HepG2 (cell line): ENCODE results near the gene NFKB2. TPM values are rescaled to one million over a fixed set of nuclear protein-coding genes. Genes with fewer than 3 reads are reported as not detected.

Experiments
- ATAC-seq: fragments of 200-7000 bp; cut with Tn5 transposase; 3 replicates; pipeline ENCODE4 v1.9.1; 2020; ENCODE audit warnings: mild to moderate bottlenecking, moderate library complexity
- BruUV-seq: library from RNA; stranded (reverse); fragments of 400-500 nt; replicated peaks from 2 replicates; lab custom pipeline; 2021; lab: Mats Ljungman, UMichigan
- CTCF ChIA-PET: fragments of 300-600 bp; formaldehyde crosslinking; extraction: SDS; loops from one replicate; lab custom pipeline; 2021; ENCODE audit warnings: low total read pairs, inconsistent platforms, low intra/inter-chr PET ratio; lab: Yijun Ruan, JAX
- POLR2A ChIA-PET: fragments of 350-600 bp; sonication (Branson Sonifier 250); formaldehyde crosslinking; loops from one replicate; lab custom pipeline; 2020; ENCODE audit warnings: antibody characterized with exemption, inconsistent platforms; lab: Yijun Ruan, JAX
- DNase-seq: peaks from one replicate; pipeline ENCODE4 v3.0.0-alpha.2; 2015; ENCODE audit warnings: low spot score
- FAIRE-seq: peaks from 3 replicates; lab custom pipeline; 2011; peaks lifted over from hg19 to GRCh38; lab: Jason Lieb, UNC
- H2AFZ ChIP-seq: one replicate; pipeline ENCODE4 v1.6.1; 2011; ENCODE audit warnings: low read length, inconsistent platforms
- H3K27ac ChIP-seq: fragments of 300-600 bp; 3 replicates; pipeline ENCODE4 v1.8.0; 2011; ENCODE audit warnings: mixed run types, mild to moderate bottlenecking, mixed read lengths, low read length, inconsistent platforms; ENCODE audit not compliant: insufficient read depth; ENCODE audit errors: extremely low read length
- H3K27me3 ChIP-seq, 2 experiments: fragments of 200-600 bp in 1 of 2; 2 replicates in 1 of 2; 3 replicates in 1 of 2; pipeline versions ENCODE4 v1.6.0 to v1.8.0; 2011; ENCODE audit warnings: low read length in 2 of 2, mild to moderate bottlenecking in 2 of 2, moderate library complexity in 2 of 2, inconsistent platforms in 1 of 2; ENCODE audit not compliant: insufficient read depth in 2 of 2, control insufficient read depth in 1 of 2
- H3K36me3 ChIP-seq, 2 experiments: fragments of 200-600 bp in 1 of 2; replicated peaks in 1 of 2; 2 replicates in 1 of 2; 3 replicates in 1 of 2; pipeline versions ENCODE4 v1.5.1 to v1.8.0; 2011; ENCODE audit warnings: low read length in 2 of 2, inconsistent platforms in 1 of 2; ENCODE audit not compliant: insufficient read depth in 2 of 2, control insufficient read depth in 1 of 2
- H3K4me1 ChIP-seq: 2 replicates; pipeline ENCODE4 v1.5.1; 2012; ENCODE audit warnings: low read length, inconsistent platforms; ENCODE audit not compliant: insufficient read depth
- H3K4me2 ChIP-seq: 2 replicates; pipeline ENCODE4 v1.6.0; 2011; ENCODE audit warnings: low read depth, low read length, inconsistent platforms
- H3K4me3 ChIP-seq, 3 experiments: fragments of 200-600 bp in 1 of 3; sonication (generic), shearing (Covaris generic) in 1 of 3; replicated peaks in 1 of 3; 2 replicates each; pipeline ENCODE4 v1.5.1; 2011 to 2016; ENCODE audit warnings: low read length in 3 of 3, inconsistent platforms in 2 of 3, low read depth in 2 of 3, mild to moderate bottlenecking in 2 of 3, control low read depth in 1 of 3, mixed read lengths in 1 of 3; ENCODE audit not compliant: insufficient read depth in 1 of 3
- H3K79me2 ChIP-seq: one replicate; pipeline ENCODE4 v1.6.1; 2011; ENCODE audit warnings: low read length, inconsistent platforms; ENCODE audit not compliant: insufficient read depth
- H3K9ac ChIP-seq: 2 replicates; pipeline ENCODE4 v1.6.0; 2011; ENCODE audit warnings: mild to moderate bottlenecking, low read depth, low read length, inconsistent platforms; ENCODE audit not compliant: insufficient read depth
- H3K9me3 ChIP-seq: 2 replicates; pipeline ENCODE4 v1.5.1; 2012; ENCODE audit warnings: mild to moderate bottlenecking, low read length
- H4K20me1 ChIP-seq: 2 replicates; pipeline ENCODE4 v1.6.0; 2011; ENCODE audit warnings: inconsistent platforms, mild to moderate bottlenecking, low read length, moderate library complexity; ENCODE audit not compliant: insufficient read depth
- ARID4A ChIP-seq: sonication (generic); formaldehyde crosslinking; IDR thresholded peaks from 2 replicates; pipeline ENCODE4 v1.5.0; 2020; ENCODE audit warnings: mild to moderate bottlenecking, missing genetic modification reagents, borderline replicate concordance
- CSRNP2 ChIP-seq: sonication (generic); formaldehyde crosslinking; conservative IDR thresholded peaks from 2 replicates; pipeline ENCODE4 v1.8.0; 2022; ENCODE audit warnings: low read depth, missing genetic modification reagents
- ETV6 ChIP-seq: sonication (generic); formaldehyde crosslinking; conservative IDR thresholded peaks from 2 replicates; pipeline ENCODE4 v1.4.0; 2020; ENCODE audit warnings: missing genetic modification reagents
- MAFF ChIP-seq: IDR thresholded peaks from 2 replicates; pipeline ENCODE4 v1.6.1; 2011; ENCODE audit warnings: low read depth, low read length, improper control_type of control experiment
- NFE2L1 ChIP-seq: sonication (generic); formaldehyde crosslinking; IDR thresholded peaks from 2 replicates; pipeline ENCODE4 v1.4.0; 2020; ENCODE audit warnings: missing genetic modification reagents, mild to moderate bottlenecking, borderline replicate concordance
- PHF21A ChIP-seq: sonication (generic); formaldehyde crosslinking; IDR thresholded peaks from 2 replicates; pipeline ENCODE4 v1.5.0; 2020; ENCODE audit warnings: mild to moderate bottlenecking, missing genetic modification reagents
- UBTF ChIP-seq: sonication (generic); formaldehyde crosslinking; IDR thresholded peaks from 2 replicates; pipeline ENCODE4 v1.4.0; 2020; ENCODE audit warnings: mild to moderate bottlenecking, missing genetic modification reagents
- ZIK1 ChIP-seq: sonication (generic); formaldehyde crosslinking; IDR thresholded peaks from 2 replicates; pipeline ENCODE4 v1.5.0; 2020; ENCODE audit warnings: mild to moderate bottlenecking, low read depth, missing genetic modification reagents, borderline replicate concordance
- ZNF33A ChIP-seq: sonication (generic); formaldehyde crosslinking; IDR thresholded peaks from 2 replicates; pipeline ENCODE4 v1.5.1; 2020; ENCODE audit warnings: missing genetic modification reagents, mild to moderate bottlenecking, moderate library complexity, borderline replicate concordance
- ZNF343 ChIP-seq: sonication (generic); formaldehyde crosslinking; IDR thresholded peaks from 2 replicates; pipeline ENCODE4 v1.4.0; 2020; ENCODE audit warnings: mild to moderate bottlenecking, missing genetic modification reagents
- ZNF775 ChIP-seq: sonication (generic); formaldehyde crosslinking; IDR thresholded peaks from 2 replicates; pipeline ENCODE4 v1.4.0; 2020; ENCODE audit warnings: missing genetic modification reagents, mild to moderate bottlenecking, moderate library complexity, borderline replicate concordance
- ZSCAN22 ChIP-seq: sonication (generic); formaldehyde crosslinking; IDR thresholded peaks from 2 replicates; pipeline ENCODE4 v1.4.0; 2020; ENCODE audit warnings: mild to moderate bottlenecking, missing genetic modification reagents
- WGBS: methylation state at CpG from one replicate; pipeline ENCODE4 v1.1.6; 2017; ENCODE audit warnings: low lambda C conversion rate; 5-methylcytosine and 5-hydroxymethylcytosine counted together
- in situ Hi-C: cut with HindIII; loops from 2 replicates; pipeline ENCODE4 v1.10.0; 2017; ENCODE audit warnings: low pct_unique_long_range_greater_than_20kb; ENCODE audit not compliant: extremely low pct_ligation_motif_present
- intact Hi-C: fragments of 100-400 bp; cut with micrococcal nuclease; formaldehyde crosslinking; loops from one replicate; pipeline ENCODE4 v1.10.0; 2022; ENCODE audit not compliant: unreplicated experiment
- polyA plus RNA-seq, 8 experiments: library from polyadenylated mRNA; depleted of rRNA in 3 of 8; stranded (reverse) in 7 of 8; unstranded in 1 of 8; fragments of >200 nt; fragmentation: Illumina TruSeq in 4 of 8; extraction: Trizol in 4 of 8; gene quantifications; 2 replicates each; pipeline versions ENCODE4 v1.2.1 to v1.2.3, GENCODE V29; 2011 to 2016; ENCODE audit warnings: low read depth in 4 of 8, missing spikeins in 1 of 8, mixed read lengths in 1 of 8; ENCODE audit not compliant: insufficient read depth in 1 of 8
- total RNA-seq, 5 experiments: library from RNA; depleted of rRNA; stranded (reverse); fragments of >200 nt; fragmentation: Illumina TruSeq; extraction: Trizol; gene quantifications; 2 replicates each; pipeline ENCODE4 v1.2.3, GENCODE V29; 2016; ENCODE audit warnings: low read depth in 1 of 5

NFKB2 gene
- total and polyA plus RNA-seq, 2 of the 13 experiments (the other 11 are each of a cell fraction or from before 2014, with no cell fraction given) = 7.7 to 12.5 TPM

- TF ChIP-seq UBTF (CRISPR knock-in tag) (peak; percentile 29; the same call in 1 of the 2 replicates), ZNF343 (no peak), CSRNP2 (CRISPR knock-in tag) (no peak), ZNF775 (CRISPR knock-in tag) (no peak)
Measured at GRCh38 chr10:102421507-102421756, 25.9 kb downstream of the NFKB2 start (continued).

GRCh38 chr10:102421757-102422512 lies 26.4 kb downstream of the NFKB2 start:
- H3K27me3 ChIP-seq = peaks cover 0 to 1% of the 10 kb centered on the region in 2 experiments; a peak in 2 of 5 replicates
- ATAC-seq (peak; percentile 28), FAIRE-seq (no peak), DNase-seq (peak; percentile 28)
- no peak overlapping the region for H2AFZ ChIP-seq
- ChIA-PET POLR2A (interaction anchor here (1.0 to 5.3 kb wide), 12 partner anchors 9 to 190 kb away, joined by 3 to 135 read pairs (median 6); partner anchors contain the start of genes C10orf95, CUEDC2, GBF1 and NFKB2), CTCF (interaction anchor here (0.8 to 1.7 kb wide), 3 partner anchors 28 to 193 kb away, joined by 5 to 8 read pairs (median 5); no protein-coding TSS in a partner anchor)
- intact Hi-C loops = loop anchor here (1.0 to 5.0 kb wide), 4 partner anchors 9 to 55 kb away; partner anchors contain the start of gene NFKB2
- peaks cover 30% of the 10 kb centered on the region for H3K4me1 ChIP-seq
- WGBS = 2% methylated on average over 9 of the region's 62 CpGs
- peak overlapping the region; percentile 98 for H3K4me2 ChIP-seq
- peak overlapping the region; percentile 79 to 97 (median 84) for H3K4me3 ChIP-seq
- peak overlapping the region; percentile 77 for H3K9ac ChIP-seq
- H3K9me3 ChIP-seq = no peaks in the 10 kb centered on the region
- BruUV-seq = TSS peak; percentile 77
- no peaks in the 10 kb centered on the region for H3K79me2 ChIP-seq
- peaks cover 1 to 14% of the 10 kb centered on the region in 2 experiments; a peak in 3 of 5 replicates for H3K36me3 ChIP-seq
- H3K27ac ChIP-seq = peak overlapping the region; percentile 87
- H4K20me1 ChIP-seq = no peaks in the 10 kb centered on the region
- in situ Hi-C loops = loop anchor here (5.0 kb wide), 1 partner anchor 40 kb away; no protein-coding TSS in a partner anchor
- no peak for TF ChIP-seq MAFF
- TF ChIP-seq ZIK1 (CRISPR knock-in tag) = peak; percentile 43; the same call in 1 of the 2 replicates
- 0 out of 2 replicates have a peak, but pooled peaks have one; percentile 53 for TF ChIP-seq NFE2L1 (CRISPR knock-in tag)
- TF ChIP-seq ARID4A (CRISPR knock-in tag) = peak; percentile 4; the same call in 1 of the 2 replicates
- no peak for TF ChIP-seq PHF21A
- peak; percentile 57; the same call in 1 of the 2 replicates for TF ChIP-seq ETV6 (CRISPR knock-in tag)
- no peak for TF ChIP-seq ZSCAN22 (CRISPR knock-in tag)
- TF ChIP-seq ZNF33A = no peak
